Lower leg skin (tissue), 3 donors: ENCODE results near the gene UBA6.

ENCODE experiments used
- POLR2A ChIP-seq, 2 donors: fragments of 450-650 bp; IDR thresholded peaks; one replicate each; pipeline ENCODE4 v1.6.1; 2016 to 2017; ENCODE audit warnings: antibody characterized with exemption in 2 of 2, mild to moderate bottlenecking in 1 of 2, moderate library complexity in 1 of 2
- TF ChIP-seq, protein P1 (sequence below), 3 donors: fragments of 450-650 bp; IDR thresholded peaks; one replicate each; pipeline ENCODE4 v1.5.1; 2016; ENCODE audit warnings: antibody characterized with exemption in 3 of 3, mild to moderate bottlenecking in 3 of 3, moderate library complexity in 2 of 3

DNA sequence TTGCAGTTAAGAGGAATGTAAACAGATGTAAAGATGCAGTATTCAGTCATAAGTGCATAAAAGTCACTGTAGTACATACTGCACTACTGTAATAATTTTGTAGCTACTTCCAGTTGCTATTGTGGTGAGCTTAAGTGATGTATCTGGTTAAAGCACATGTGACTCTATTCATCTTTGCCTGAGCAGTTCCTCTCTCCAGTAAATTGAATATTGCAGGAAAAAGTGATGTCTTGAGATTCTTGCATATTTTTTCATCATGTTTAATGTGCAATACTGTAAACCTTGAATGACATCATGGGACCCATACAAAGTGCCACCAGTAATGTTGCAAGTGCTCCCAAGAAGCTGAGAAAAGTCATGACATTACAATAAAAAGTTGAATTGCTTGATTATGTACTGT, 9.6 kb downstream of the UBA6 start:
- TF ChIP-seq, protein P1, sequence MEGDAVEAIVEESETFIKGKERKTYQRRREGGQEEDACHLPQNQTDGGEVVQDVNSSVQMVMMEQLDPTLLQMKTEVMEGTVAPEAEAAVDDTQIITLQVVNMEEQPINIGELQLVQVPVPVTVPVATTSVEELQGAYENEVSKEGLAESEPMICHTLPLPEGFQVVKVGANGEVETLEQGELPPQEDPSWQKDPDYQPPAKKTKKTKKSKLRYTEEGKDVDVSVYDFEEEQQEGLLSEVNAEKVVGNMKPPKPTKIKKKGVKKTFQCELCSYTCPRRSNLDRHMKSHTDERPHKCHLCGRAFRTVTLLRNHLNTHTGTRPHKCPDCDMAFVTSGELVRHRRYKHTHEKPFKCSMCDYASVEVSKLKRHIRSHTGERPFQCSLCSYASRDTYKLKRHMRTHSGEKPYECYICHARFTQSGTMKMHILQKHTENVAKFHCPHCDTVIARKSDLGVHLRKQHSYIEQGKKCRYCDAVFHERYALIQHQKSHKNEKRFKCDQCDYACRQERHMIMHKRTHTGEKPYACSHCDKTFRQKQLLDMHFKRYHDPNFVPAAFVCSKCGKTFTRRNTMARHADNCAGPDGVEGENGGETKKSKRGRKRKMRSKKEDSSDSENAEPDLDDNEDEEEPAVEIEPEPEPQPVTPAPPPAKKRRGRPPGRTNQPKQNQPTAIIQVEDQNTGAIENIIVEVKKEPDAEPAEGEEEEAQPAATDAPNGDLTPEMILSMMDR (IDR thresholded peaks at IDR 0.05), result no peak
- TF ChIP-seq POLR2A (IDR thresholded peaks at IDR 0.05), result no peak
